ENCODE results near the gene MT2A.

DNA sequence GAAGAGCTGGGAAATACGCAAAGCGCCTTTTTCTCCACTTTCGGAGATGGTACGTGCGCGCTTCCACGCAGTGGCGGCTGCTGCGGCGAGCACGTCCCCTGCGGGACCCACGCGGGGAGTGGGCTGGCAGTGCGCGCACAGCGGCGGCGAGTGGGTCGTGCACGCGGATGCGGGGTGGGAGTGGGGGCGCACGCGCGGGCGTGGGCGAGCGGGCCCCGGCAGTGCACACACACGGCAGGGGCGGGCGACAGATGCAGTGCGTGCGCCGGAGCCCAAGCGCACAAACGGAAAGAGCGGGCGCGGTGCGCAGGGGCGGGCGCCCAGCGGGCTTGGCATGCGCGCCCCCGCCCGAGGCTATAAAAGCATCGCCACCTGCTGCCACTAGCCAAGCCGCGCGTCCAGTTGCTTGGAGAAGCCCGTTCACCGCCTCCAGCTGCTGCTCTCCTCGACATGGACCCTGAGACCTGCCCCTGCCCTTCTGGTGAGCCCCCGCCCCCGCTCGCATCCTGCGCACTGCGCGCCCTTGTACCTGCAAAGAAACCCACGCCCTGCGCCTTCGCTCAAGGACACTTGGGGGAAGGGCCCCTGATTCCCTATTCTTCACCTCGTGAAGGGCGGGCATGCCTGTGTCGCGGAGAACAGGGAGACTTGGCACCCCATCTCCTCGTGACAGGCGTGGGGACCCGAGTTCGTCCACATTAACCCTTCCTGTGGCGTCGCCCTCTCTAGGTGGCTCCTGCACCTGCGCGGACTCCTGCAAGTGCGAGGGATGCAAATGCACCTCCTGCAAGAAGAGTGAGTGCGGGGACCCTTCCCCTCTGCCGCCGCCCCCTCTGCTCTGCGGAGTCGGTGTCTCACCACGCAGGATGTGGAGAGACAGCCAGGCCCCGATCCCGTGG, 19.0 kb upstream of the MT2A start, which contains the start of gene MT3:
- TF ChIP-seq EZH2 (IDR thresholded peaks at IDR 0.05; ENCODE audit: insufficient read depth, poor library complexity, severe bottlenecking) (no peak), EZH2phosphoT487 (IDR thresholded peaks at IDR 0.05; ENCODE audit: insufficient read depth, low read depth) (no peak; the same call in 1 of the 2 replicates)

Data from GM23248 (cell line).